WTC11 (cell line): ENCODE measurements around the gene CRTC3. TPM values are rescaled to one million over a fixed set of nuclear protein-coding genes. Genes with fewer than 3 reads are reported as not detected.

Source experiments
- total RNA-seq: library from RNA; stranded (reverse); gene quantifications from 3 replicates; pipeline ENCODE4 v1.2.3, GENCODE V29; 2021

Gene CRTC3
- total RNA-seq, 1 experiment from 2014 or later = 8.4 TPM

Other genes starting within 250 kb of the CRTC3 start
- 2.6 to 3.6 TPM (median 2.9 TPM) in 3 replicates for gene ZNF774, start 177.6 kb upstream of the CRTC3 start, total RNA-seq
- gene IQGAP1, start 141.7 kb upstream of the CRTC3 start, total RNA-seq = 83.0 to 106 TPM (median 86.8 TPM) in 3 replicates
- gene BLM, start 187.4 kb downstream of the CRTC3 start, total RNA-seq = 29.9 to 40.5 TPM (median 34.8 TPM) in 3 replicates